HepG2 (cell line): Measurements from ENCODE around the gene LIMD2. TPM values are rescaled to one million over a fixed set of nuclear protein-coding genes. Genes with fewer than 3 reads are reported as not detected.

Source experiments
- ASH2L ChIP-seq: fragments of 300-600, 200-600 bp; sonication (generic); IDR thresholded peaks from 2 replicates; pipeline ENCODE4 v1.7.0; 2017; ENCODE audit warnings: low read depth, mild to moderate bottlenecking, moderate library complexity, mixed read lengths, low read length; ENCODE audit not compliant: insufficient read length
- GZF1 ChIP-seq: sonication (generic); formaldehyde crosslinking; IDR thresholded peaks from 2 replicates; pipeline ENCODE4 v1.5.1; 2020; ENCODE audit warnings: mild to moderate bottlenecking, missing genetic modification reagents
- RNF219 ChIP-seq: sonication (generic); formaldehyde crosslinking; IDR thresholded peaks from 2 replicates; pipeline ENCODE4 v1.5.0; 2020; ENCODE audit warnings: mild to moderate bottlenecking, missing genetic modification reagents
- SIN3A ChIP-seq: IDR thresholded peaks from 2 replicates; pipeline ENCODE4 v1.6.1; 2011; ENCODE audit warnings: low read depth, mild to moderate bottlenecking, control low read depth, low read length, borderline replicate concordance
- ZBED4 ChIP-seq: sonication (generic); formaldehyde crosslinking; IDR thresholded peaks from 2 replicates; pipeline ENCODE4 v1.4.0; 2020; ENCODE audit warnings: missing genetic modification reagents, borderline replicate concordance
- ZBTB43 ChIP-seq: sonication (generic); formaldehyde crosslinking; conservative IDR thresholded peaks from 2 replicates; pipeline ENCODE4 v1.4.0; 2020; ENCODE audit warnings: missing genetic modification reagents
- ZNF512B ChIP-seq: sonication (generic); formaldehyde crosslinking; IDR thresholded peaks from 2 replicates; pipeline ENCODE4 v1.5.1; 2020; ENCODE audit warnings: missing genetic modification reagents, mild to moderate bottlenecking, borderline replicate concordance
- ZNF691 ChIP-seq: sonication (generic); formaldehyde crosslinking; IDR thresholded peaks from 2 replicates; pipeline ENCODE4 v1.4.0; 2020; ENCODE audit warnings: missing genetic modification reagents, low read depth, mild to moderate bottlenecking, borderline replicate concordance
- ZNF704 ChIP-seq: sonication (generic); formaldehyde crosslinking; IDR thresholded peaks from 2 replicates; pipeline ENCODE4 v1.8.1; 2023; ENCODE audit warnings: mild to moderate bottlenecking, inconsistent platforms, moderate library complexity, missing genetic modification reagents, borderline replicate concordance
- ZNF713 ChIP-seq: sonication (generic); formaldehyde crosslinking; IDR thresholded peaks from 2 replicates; pipeline ENCODE4 v1.4.0; 2020; ENCODE audit warnings: mild to moderate bottlenecking, missing genetic modification reagents
- ZNF740 ChIP-seq: sonication (generic); formaldehyde crosslinking; IDR thresholded peaks from 2 replicates; pipeline ENCODE4 v1.4.0; 2020; ENCODE audit warnings: missing genetic modification reagents
- ZNF747 ChIP-seq: sonication (generic); formaldehyde crosslinking; IDR thresholded peaks from 2 replicates; pipeline ENCODE4 v1.8.1; 2023; ENCODE audit warnings: missing genetic modification reagents, mild to moderate bottlenecking, borderline replicate concordance
- ZNF749 ChIP-seq: sonication (generic); formaldehyde crosslinking; IDR thresholded peaks from 2 replicates; pipeline ENCODE4 v1.8.0; 2022; ENCODE audit warnings: mild to moderate bottlenecking, missing genetic modification reagents, moderate library complexity, borderline replicate concordance
- polyA plus RNA-seq, 8 experiments: library from polyadenylated mRNA; depleted of rRNA in 3 of 8; stranded (reverse) in 7 of 8; unstranded in 1 of 8; fragments of >200 nt; fragmentation: Illumina TruSeq in 4 of 8; extraction: Trizol in 4 of 8; gene quantifications; 2 replicates each; pipeline versions ENCODE4 v1.2.1 to v1.2.3, GENCODE V29; 2011 to 2016; ENCODE audit warnings: low read depth in 4 of 8, missing spikeins in 1 of 8, mixed read lengths in 1 of 8; ENCODE audit not compliant: insufficient read depth in 1 of 8
- total RNA-seq, 5 experiments: library from RNA; depleted of rRNA; stranded (reverse); fragments of >200 nt; fragmentation: Illumina TruSeq; extraction: Trizol; gene quantifications; 2 replicates each; pipeline ENCODE4 v1.2.3, GENCODE V29; 2016; ENCODE audit warnings: low read depth in 1 of 5

The LIMD2 gene
- total and polyA plus RNA-seq, 2 of the 13 experiments (the other 11 are each of a cell fraction or from before 2014, with no cell fraction given) = 9.0 to 20.8 TPM

- peak; percentile 67; the same call in 1 of the 2 replicates for TF ChIP-seq ZNF704 (CRISPR knock-in tag)
- no peak for TF ChIP-seq GZF1 (CRISPR knock-in tag)
- peak; percentile 73 for TF ChIP-seq ZNF749 (CRISPR knock-in tag)
- no peak for TF ChIP-seq ZNF512B (CRISPR knock-in tag)
- peak; percentile 77 for TF ChIP-seq ZBTB43 (CRISPR knock-in tag)
- peak; percentile 6; the same call in 1 of the 2 replicates for TF ChIP-seq ZNF691 (CRISPR knock-in tag)
- no peak; the same call in 1 of the 2 replicates for TF ChIP-seq ZBED4 (CRISPR knock-in tag)
- TF ChIP-seq ZNF713 = no peak
- TF ChIP-seq SIN3A = peak; percentile 96
- TF ChIP-seq ASH2L = peak; percentile 74
- 0 out of 2 replicates have a peak, but pooled peaks have one; percentile 86 for TF ChIP-seq RNF219 (CRISPR knock-in tag)
- peak; percentile 46; the same call in 1 of the 2 replicates for TF ChIP-seq ZNF747 (CRISPR knock-in tag)
- no peak for TF ChIP-seq ZNF740
Observed at GRCh38 chr17:63741408-63742173, 41.7 kb upstream of the LIMD2 start, which contains the start of gene STRADA (continued).
